H9 (cell line): ENCODE results near the gene RYR3. TPM values are rescaled to one million over a fixed set of nuclear protein-coding genes. Genes with fewer than 3 reads are reported as not detected.

Experiments
- DNase-seq: peaks from one replicate; pipeline ENCODE4 v3.0.0-alpha.2; 2017
- H2AFZ ChIP-seq: one replicate; pipeline ENCODE4 v1.6.1; 2013; ENCODE audit warnings: mild to moderate bottlenecking, low read length, control low read depth, moderate library complexity
- H2AK5ac ChIP-seq: 2 replicates; pipeline ENCODE4 v1.6.1; 2013; ENCODE audit warnings: low read length, control low read depth, mixed read lengths; ENCODE audit not compliant: insufficient read length
- H2BK120ac ChIP-seq: one replicate; pipeline ENCODE4 v1.6.1; 2013; ENCODE audit warnings: low read depth, mild to moderate bottlenecking, low read length, control low read depth, inconsistent platforms; ENCODE audit not compliant: poor library complexity, severe bottlenecking
- H2BK12ac ChIP-seq: 2 replicates; pipeline ENCODE4 v1.6.1; 2013; ENCODE audit warnings: low read length, control low read depth, mixed read lengths, low read depth; ENCODE audit not compliant: insufficient read length
- H2BK15ac ChIP-seq: 2 replicates; pipeline ENCODE4 v1.6.1; 2013; ENCODE audit warnings: low read depth, low read length, control low read depth
- H2BK20ac ChIP-seq: one replicate; pipeline ENCODE4 v1.6.1; 2013; ENCODE audit warnings: low read depth, mild to moderate bottlenecking, low read length, control low read depth, inconsistent platforms; ENCODE audit not compliant: poor library complexity, severe bottlenecking
- H2BK5ac ChIP-seq: 2 replicates; pipeline ENCODE4 v1.6.1; 2013; ENCODE audit warnings: low read length, control low read depth, mixed read lengths; ENCODE audit not compliant: insufficient read length
- H3K14ac ChIP-seq: 2 replicates; pipeline ENCODE4 v1.6.1; 2013; ENCODE audit warnings: low read length, control low read depth; ENCODE audit not compliant: insufficient read depth
- H3K18ac ChIP-seq: 2 replicates; pipeline ENCODE4 v1.6.1; 2013; ENCODE audit warnings: low read depth, mild to moderate bottlenecking, mixed read lengths, low read length, control low read depth; ENCODE audit not compliant: insufficient read length
- H3K23ac ChIP-seq: 2 replicates; pipeline ENCODE4 v1.6.1; 2013; ENCODE audit warnings: low read length, control low read depth, mixed read lengths, low read depth; ENCODE audit not compliant: insufficient read length
- H3K23me2 ChIP-seq: 2 replicates; pipeline ENCODE4 v1.6.1; 2013; ENCODE audit warnings: low read depth, mild to moderate bottlenecking, mixed read lengths, low read length, control low read depth; ENCODE audit not compliant: insufficient read length, poor library complexity, severe bottlenecking
- H3K27ac ChIP-seq: 2 replicates; pipeline ENCODE4 v1.5.1; 2013; ENCODE audit warnings: low read length, control low read depth, mixed read lengths, low read depth; ENCODE audit not compliant: insufficient read length
- H3K27me3 ChIP-seq: 2 replicates; pipeline ENCODE4 v1.6.1; 2013; ENCODE audit warnings: low read length, control low read depth, inconsistent platforms; ENCODE audit not compliant: insufficient read depth
- H3K4ac ChIP-seq: 2 replicates; pipeline ENCODE4 v1.6.1; 2013; ENCODE audit warnings: low read depth, mild to moderate bottlenecking, control low read depth, inconsistent platforms, low read length, moderate library complexity
- H3K4me1 ChIP-seq: 2 replicates; pipeline ENCODE4 v1.6.1; 2013; ENCODE audit warnings: low read length, control low read depth, inconsistent platforms; ENCODE audit not compliant: insufficient read depth
- H3K4me2 ChIP-seq: 2 replicates; pipeline ENCODE4 v1.6.1; 2013; ENCODE audit warnings: low read length, control low read depth, mixed read lengths; ENCODE audit not compliant: insufficient read length, insufficient read depth
- H3K56ac ChIP-seq: 2 replicates; pipeline ENCODE4 v1.6.1; 2013; ENCODE audit warnings: low read depth, mild to moderate bottlenecking, mixed read lengths, low read length, control low read depth; ENCODE audit not compliant: insufficient read length
- H3K79me1 ChIP-seq: 2 replicates; pipeline ENCODE4 v1.6.1; 2013; ENCODE audit warnings: low read depth, mild to moderate bottlenecking, moderate library complexity, low read length, control low read depth, inconsistent platforms; ENCODE audit not compliant: insufficient read depth, poor library complexity, severe bottlenecking
- H3K79me2 ChIP-seq: 2 replicates; pipeline ENCODE4 v1.6.1; 2013; ENCODE audit warnings: low read length, control low read depth, inconsistent platforms; ENCODE audit not compliant: insufficient read depth
- H3K9ac ChIP-seq: 2 replicates; pipeline ENCODE4 v1.6.1; 2013; ENCODE audit warnings: low read length, control low read depth, mixed read lengths; ENCODE audit not compliant: insufficient read length; ENCODE audit errors: extremely low read depth
- H3K9me3 ChIP-seq: one replicate; pipeline ENCODE4 v1.6.1; 2013; ENCODE audit warnings: low read depth, low read length, inconsistent platforms; ENCODE audit not compliant: control insufficient read depth
- H3T11ph ChIP-seq: one replicate; pipeline ENCODE4 v1.6.1; 2013; ENCODE audit warnings: mild to moderate bottlenecking, low read length, control low read depth, inconsistent platforms
- H4K20me1 ChIP-seq: one replicate; pipeline ENCODE4 v1.6.1; 2013; ENCODE audit not compliant: control insufficient read depth, insufficient read length, insufficient read depth
- H4K5ac ChIP-seq: 2 replicates; pipeline ENCODE4 v1.6.1; 2013; ENCODE audit warnings: low read depth, mild to moderate bottlenecking, mixed read lengths, low read length, control low read depth; ENCODE audit not compliant: insufficient read length
- H4K8ac ChIP-seq: replicated peaks from 2 replicates; pipeline ENCODE4 v1.6.1; 2013; ENCODE audit warnings: low read length, control low read depth, mixed read lengths, low read depth; ENCODE audit not compliant: insufficient read length
- H4K91ac ChIP-seq: 2 replicates; pipeline ENCODE4 v1.6.1; 2013; ENCODE audit warnings: low read depth, mild to moderate bottlenecking, moderate library complexity, mixed read lengths, low read length, control low read depth; ENCODE audit not compliant: insufficient read length
- H3K27ac Mint-ChIP-seq, 3 experiments: 2 replicates in 2 of 3; 3 replicates in 1 of 3; pipeline ENCODE4 v1.8.0; 2020 to 2021; ENCODE audit warnings: mixed read lengths in 3 of 3, mild to moderate bottlenecking in 1 of 3, moderate library complexity in 1 of 3
- H3K27me3 Mint-ChIP-seq: 2 replicates; pipeline ENCODE4 v1.8.0; 2021; ENCODE audit warnings: low read depth, mild to moderate bottlenecking, moderate library complexity, mixed read lengths
- H3K36me3 Mint-ChIP-seq, 3 experiments: 2 replicates in 2 of 3; 3 replicates in 1 of 3; pipeline ENCODE4 v1.8.0; 2020 to 2021; ENCODE audit warnings: low read depth in 3 of 3, mixed read lengths in 3 of 3; ENCODE audit not compliant: insufficient read depth in 1 of 3
- H3K4me1 Mint-ChIP-seq, 2 experiments: 2 replicates each; pipeline ENCODE4 v1.8.0; 2020; ENCODE audit warnings: mixed read lengths in 2 of 2
- H3K4me3 Mint-ChIP-seq, 2 experiments: 2 replicates in 1 of 2; 3 replicates in 1 of 2; pipeline ENCODE4 v1.8.0; 2020 to 2021; ENCODE audit warnings: mild to moderate bottlenecking in 2 of 2, mixed read lengths in 2 of 2, moderate library complexity in 1 of 2
- H3K9me3 Mint-ChIP-seq, 2 experiments: 2 replicates in 1 of 2; 3 replicates in 1 of 2; pipeline ENCODE4 v1.8.0; 2020; ENCODE audit warnings: mild to moderate bottlenecking in 2 of 2, mixed read lengths in 2 of 2, moderate library complexity in 1 of 2
- CTCF ChIP-seq: fragments of 200-600 bp; sonication (generic); conservative IDR thresholded peaks from 3 replicates; pipeline ENCODE4 v1.8.0; 2021; ENCODE audit warnings: antibody characterized with exemption, mild to moderate bottlenecking
- WGBS: extraction: QIAGEN DNeasy Blood & Tissue Kit; methylation state at CpG from one replicate; pipeline ENCODE4 v1.1.7; 2013; ENCODE audit warnings: missing lambda C conversion rate, low lambda C conversion rate, mixed read lengths; ENCODE audit not compliant: insufficient read length; ENCODE audit errors: extremely low coverage; 5-methylcytosine and 5-hydroxymethylcytosine counted together
- total RNA-seq: library from RNA; stranded (reverse); gene quantifications from 2 replicates; pipeline ENCODE4 v1.2.1, GENCODE V29; 2021

RYR3 gene
- total RNA-seq, 1 experiment from 2014 or later: 0.85 TPM

DNA sequence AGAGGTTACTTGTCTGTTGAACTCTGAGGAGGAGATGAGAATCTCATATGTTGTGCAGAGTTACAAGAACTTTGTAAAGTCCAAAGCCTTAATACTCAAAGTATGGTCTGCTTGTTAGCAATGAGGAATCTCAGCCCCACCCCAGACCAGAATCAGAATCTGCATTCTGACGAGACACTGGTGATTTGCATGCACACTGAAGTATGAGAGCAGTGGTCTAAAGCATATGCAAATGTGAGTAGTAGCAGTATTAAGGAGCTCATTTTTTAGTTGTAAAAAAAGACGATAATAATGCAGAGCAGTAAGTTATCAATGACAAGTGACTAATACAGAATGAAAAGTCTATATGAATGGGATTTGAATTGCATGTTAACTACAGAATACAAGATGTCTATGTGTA lies 327.7 kb downstream of the RYR3 start:
- TF ChIP-seq CTCF: no peak
- Histone ChIP-seq H2AFZ (no peak overlapping the region), H2BK5ac (no peak overlapping the region), H3K56ac (no peak overlapping the region), H4K91ac (no peak overlapping the region), H3K18ac (no peak overlapping the region), H3K9me3 (no peaks in the 10 kb centered on the region), H3K4me2 (no peak overlapping the region), H2BK15ac (no peak overlapping the region), H3K27ac (no peak overlapping the region), H4K5ac (no peak overlapping the region), H3K23ac (no peak overlapping the region), H3K23me2 (no peaks in the 10 kb centered on the region), H3T11ph (no peak overlapping the region), H3K4me1 (no peaks in the 10 kb centered on the region), H3K9ac (no peak overlapping the region), H2BK20ac (no peak overlapping the region), H3K27me3 (no peaks in the 10 kb centered on the region), H2AK5ac (no peak overlapping the region), H2BK12ac (no peak overlapping the region), H3K4ac (no peak overlapping the region), H3K79me1 (no peaks in the 10 kb centered on the region), H4K8ac (no peak overlapping the region), H4K20me1 (no peaks in the 10 kb centered on the region), H3K14ac (no peak overlapping the region), H2BK120ac (no peak overlapping the region), H3K79me2 (no peaks in the 10 kb centered on the region)
- Mint-ChIP-seq H3K4me1 (peaks cover 5 to 17% of the 10 kb centered on the region in 2 experiments; a peak in 1 of 4 replicates), H3K27me3 (peaks cover 2% of the 10 kb centered on the region; the same call in 1 of the 2 replicates), H3K36me3 (no peaks in the 10 kb centered on the region), H3K27ac (no peak overlapping the region), H3K9me3 (no peaks in the 10 kb centered on the region), H3K4me3 (no peak overlapping the region)
- no peak for DNase-seq
- WGBS: no CpG with 5 or more reads among the region's 2 CpGs
